Suprapubic skin (tissue), 4 donors: ENCODE results near the gene ELF1.

Experiments
- CTCF ChIP-seq, 2 donors: fragments of 200-600 bp in 1 of 2; fragments of 450-650 bp in 1 of 2; sonication (generic) in 1 of 2; IDR thresholded peaks; one replicate each; pipeline ENCODE4 v1.5.1; 2016 to 2019; ENCODE audit warnings: antibody characterized with exemption in 2 of 2, mild to moderate bottlenecking in 1 of 2, moderate library complexity in 1 of 2
- EP300 ChIP-seq: sonication (generic); formaldehyde crosslinking; IDR thresholded peaks from one replicate; pipeline ENCODE4 v1.6.1; 2017; ENCODE audit warnings: antibody characterized with exemption
- POLR2AphosphoS5 ChIP-seq, 3 donors: sonication (generic); formaldehyde crosslinking; IDR thresholded peaks; one replicate each; pipeline ENCODE4 v1.6.1; 2017; ENCODE audit warnings: antibody characterized with exemption in 3 of 3

- TF ChIP-seq CTCF (IDR thresholded peaks at IDR 0.05) (no peak), POLR2AphosphoS5 (IDR thresholded peaks at IDR 0.05) (no peak), EP300 (no peak)
Observed at GRCh38 chr13:41026788-41027187, 7.7 kb upstream of the ELF1 start.
